ENCODE measurements around the gene FREM2. TPM values are rescaled to one million over a fixed set of nuclear protein-coding genes. Genes with fewer than 3 reads are reported as not detected.

FREM2 gene
- total RNA-seq, 6 donors from 2014 or later = 7.8 to 26.6 (median 17.3) TPM

DNA sequence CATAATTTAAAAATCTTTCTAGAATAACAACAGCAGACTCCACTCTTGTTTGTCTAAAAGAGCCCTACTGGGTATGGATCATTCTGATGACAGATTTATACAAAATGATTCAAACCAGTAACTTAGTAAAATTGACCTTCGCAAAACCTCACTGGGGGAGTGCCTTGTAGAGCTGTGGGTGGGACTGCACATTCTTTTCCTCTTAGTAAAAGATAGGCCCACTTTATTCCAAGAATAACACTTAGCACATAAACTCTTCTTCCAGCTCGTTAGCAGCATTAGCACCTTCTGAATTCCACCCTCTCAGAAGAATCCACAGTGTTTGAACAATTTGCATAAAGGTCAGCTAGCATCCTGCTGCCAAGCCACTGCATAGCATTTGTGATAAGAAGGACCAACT lies 196.9 kb downstream of the FREM2 start:
- DNase-seq (no peak), ATAC-seq (ENCODE audit: low FRiP score in 2 of 2) (no peak)
- WGBS, 2 donors = 39 to 46% methylated on average over 2 of the region's 2 CpGs
- H3K27me3 ChIP-seq = no peaks in the 10 kb centered on the region
- no peak overlapping the region for H3K4me3 ChIP-seq
- no peaks in the 10 kb centered on the region for H3K9me3 ChIP-seq
- no peaks in the 10 kb centered on the region for H3K36me3 ChIP-seq
- H3K4me1 ChIP-seq = no peaks in the 10 kb centered on the region
- no peak overlapping the region for H3K27ac ChIP-seq
- TF ChIP-seq EP300 (IDR thresholded peaks at IDR 0.05) (no peak), POLR2A (IDR thresholded peaks at IDR 0.05) (no peak), POLR2AphosphoS5 (IDR thresholded peaks at IDR 0.05) (no peak)
- TF ChIP-seq, protein P1, sequence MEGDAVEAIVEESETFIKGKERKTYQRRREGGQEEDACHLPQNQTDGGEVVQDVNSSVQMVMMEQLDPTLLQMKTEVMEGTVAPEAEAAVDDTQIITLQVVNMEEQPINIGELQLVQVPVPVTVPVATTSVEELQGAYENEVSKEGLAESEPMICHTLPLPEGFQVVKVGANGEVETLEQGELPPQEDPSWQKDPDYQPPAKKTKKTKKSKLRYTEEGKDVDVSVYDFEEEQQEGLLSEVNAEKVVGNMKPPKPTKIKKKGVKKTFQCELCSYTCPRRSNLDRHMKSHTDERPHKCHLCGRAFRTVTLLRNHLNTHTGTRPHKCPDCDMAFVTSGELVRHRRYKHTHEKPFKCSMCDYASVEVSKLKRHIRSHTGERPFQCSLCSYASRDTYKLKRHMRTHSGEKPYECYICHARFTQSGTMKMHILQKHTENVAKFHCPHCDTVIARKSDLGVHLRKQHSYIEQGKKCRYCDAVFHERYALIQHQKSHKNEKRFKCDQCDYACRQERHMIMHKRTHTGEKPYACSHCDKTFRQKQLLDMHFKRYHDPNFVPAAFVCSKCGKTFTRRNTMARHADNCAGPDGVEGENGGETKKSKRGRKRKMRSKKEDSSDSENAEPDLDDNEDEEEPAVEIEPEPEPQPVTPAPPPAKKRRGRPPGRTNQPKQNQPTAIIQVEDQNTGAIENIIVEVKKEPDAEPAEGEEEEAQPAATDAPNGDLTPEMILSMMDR (IDR thresholded peaks at IDR 0.05) = no peak

DNA sequence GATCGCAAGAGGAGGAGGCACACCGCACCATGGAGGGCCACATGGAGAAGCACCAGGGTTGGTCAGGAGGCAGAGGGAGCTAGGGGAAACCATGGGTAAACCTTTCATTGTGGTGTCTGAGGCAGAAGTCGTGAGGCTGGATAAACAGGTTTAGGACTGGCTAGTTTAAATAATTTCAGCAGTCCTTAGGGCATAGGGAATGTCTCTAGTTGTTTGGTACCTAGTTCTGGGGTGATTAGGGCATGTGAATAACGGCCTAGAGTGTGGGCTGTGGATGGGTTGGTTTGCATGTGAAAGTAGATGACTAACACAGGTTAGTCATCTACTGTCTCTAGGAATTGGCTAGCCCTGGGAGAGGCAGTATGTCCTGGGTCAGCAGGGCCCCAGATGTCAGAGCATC lies 201.4 kb downstream of the FREM2 start:
- no peak for DNase-seq
- Histone ChIP-seq H3K27me3 (no peaks in the 10 kb centered on the region), H3K27ac (no peak overlapping the region), H3K36me3 (no peaks in the 10 kb centered on the region), H3K4me3 (no peak overlapping the region), H3K4me1 (no peaks in the 10 kb centered on the region), H3K9me3 (no peaks in the 10 kb centered on the region)
- TF ChIP-seq POLR2AphosphoS5 (IDR thresholded peaks at IDR 0.05) (no peak), POLR2A (IDR thresholded peaks at IDR 0.05) (no peak), EP300 (IDR thresholded peaks at IDR 0.05) (no peak)
- TF ChIP-seq, protein P1 (IDR thresholded peaks at IDR 0.05) = no peak
- no peak for ATAC-seq (ENCODE audit: low FRiP score in 2 of 2)
- WGBS, 2 donors = 75 to 77% methylated on average over 4 of the region's 4 CpGs

DNA sequence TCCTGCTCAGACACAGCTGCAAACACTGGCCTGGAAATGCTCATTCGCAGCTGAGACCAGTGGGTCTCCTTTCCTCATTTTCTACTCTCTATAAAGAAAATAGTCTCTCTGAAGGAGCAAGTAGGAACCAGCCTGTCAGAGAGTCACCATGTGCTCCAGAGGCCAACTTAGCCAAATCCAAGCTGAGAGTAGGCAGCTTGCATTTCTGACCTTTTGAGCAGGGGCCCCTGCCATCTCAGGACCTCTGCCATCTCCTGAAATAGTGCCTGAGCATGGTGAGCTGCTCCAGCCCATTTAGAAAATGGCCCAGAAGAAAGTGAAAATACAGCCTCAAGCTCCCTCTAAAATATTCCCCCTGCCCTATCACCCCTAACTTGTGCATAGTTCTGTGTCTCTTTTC lies 208.2 kb downstream of the FREM2 start:
- Histone ChIP-seq H3K4me1 (no peaks in the 10 kb centered on the region), H3K27ac (no peak overlapping the region), H3K36me3 (no peaks in the 10 kb centered on the region), H3K9me3 (no peaks in the 10 kb centered on the region), H3K4me3 (no peak overlapping the region), H3K27me3 (no peaks in the 10 kb centered on the region)
- DNase-seq (no peak), ATAC-seq (ENCODE audit: low FRiP score in 2 of 2) (no peak)
- no peak for TF ChIP-seq POLR2AphosphoS5 (IDR thresholded peaks at IDR 0.05)
- TF ChIP-seq EP300 (IDR thresholded peaks at IDR 0.05) = no peak
- TF ChIP-seq, protein P1 (IDR thresholded peaks at IDR 0.05) = no peak
- no peak for TF ChIP-seq POLR2A (IDR thresholded peaks at IDR 0.05)
- WGBS, 2 donors = 88 to 93% methylated on average over 1 of the region's 1 CpG

DNA sequence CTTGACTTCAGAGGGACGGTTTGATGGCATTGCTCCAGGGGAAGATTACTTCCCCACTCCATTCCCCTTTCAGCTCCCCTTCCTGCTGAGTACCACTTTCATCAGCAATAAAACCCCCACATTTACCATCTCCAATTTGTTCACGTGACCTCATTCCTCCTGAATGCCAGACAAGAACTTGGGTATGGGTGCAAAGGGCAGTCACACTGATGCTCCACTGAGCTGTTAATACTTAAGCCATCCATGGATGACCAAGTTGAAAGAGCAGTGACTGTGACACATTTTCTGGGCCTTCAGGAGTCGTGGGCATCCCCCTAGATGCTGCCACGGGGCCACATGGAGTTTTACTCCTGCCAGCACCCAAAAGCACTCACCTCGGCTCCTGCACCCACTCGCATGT lies 210.6 kb downstream of the FREM2 start:
- ATAC-seq (ENCODE audit: low FRiP score in 2 of 2) (no peak), DNase-seq (no peak)
- no peaks in the 10 kb centered on the region for H3K36me3 ChIP-seq
- TF ChIP-seq, protein P1 (IDR thresholded peaks at IDR 0.05) = no peak
- TF ChIP-seq EP300 (IDR thresholded peaks at IDR 0.05) = no peak
- TF ChIP-seq POLR2A (IDR thresholded peaks at IDR 0.05) = no peak
- no peak for TF ChIP-seq POLR2AphosphoS5 (IDR thresholded peaks at IDR 0.05)
- 88 to 93% methylated on average over 4 to 6 of the region's 6 CpGs for WGBS, 2 donors
- no peaks in the 10 kb centered on the region for H3K4me1 ChIP-seq
- H3K9me3 ChIP-seq = no peaks in the 10 kb centered on the region
- no peak overlapping the region for H3K27ac ChIP-seq
- H3K27me3 ChIP-seq = no peaks in the 10 kb centered on the region
- H3K4me3 ChIP-seq = no peak overlapping the region

DNA sequence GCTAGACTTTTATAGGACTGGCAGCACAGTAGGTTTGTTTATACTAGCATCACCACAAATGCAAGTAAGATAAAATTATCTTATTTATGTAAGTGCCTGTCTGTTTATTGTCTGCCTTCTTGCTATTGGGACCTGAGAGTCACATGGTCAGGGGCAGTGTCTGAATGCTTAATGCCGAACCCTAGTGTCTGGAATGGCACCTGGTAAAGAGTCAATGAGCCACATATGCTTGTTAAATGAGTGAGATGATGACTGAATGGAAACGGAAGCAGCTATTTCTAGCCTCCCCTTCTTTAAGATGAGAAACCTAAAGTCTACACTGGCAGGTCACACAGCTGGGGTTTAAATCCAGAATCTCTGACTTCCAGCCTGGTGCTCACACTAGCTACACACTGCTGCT lies 211.6 kb downstream of the FREM2 start:
- WGBS, 2 donors = 45 to 57% methylated on average over 2 of the region's 2 CpGs
- DNase-seq (no peak), ATAC-seq (ENCODE audit: low FRiP score in 2 of 2) (no peak)
- Histone ChIP-seq H3K4me3 (no peak overlapping the region), H3K27me3 (no peaks in the 10 kb centered on the region), H3K36me3 (no peaks in the 10 kb centered on the region), H3K9me3 (no peaks in the 10 kb centered on the region), H3K4me1 (no peaks in the 10 kb centered on the region), H3K27ac (no peak overlapping the region)
- no peak for TF ChIP-seq EP300 (IDR thresholded peaks at IDR 0.05)
- TF ChIP-seq POLR2AphosphoS5 (IDR thresholded peaks at IDR 0.05) = no peak
- TF ChIP-seq, protein P1 (IDR thresholded peaks at IDR 0.05) = no peak
- TF ChIP-seq POLR2A (IDR thresholded peaks at IDR 0.05) = no peak

All from upper lobe of left lung (tissue), 6 donors.